ENCODE measurements around the gene LRP2.
A peak's percentile ranks its signal among the peaks of the same experiment; 100 is the strongest.

Gene LRP2

DNA sequence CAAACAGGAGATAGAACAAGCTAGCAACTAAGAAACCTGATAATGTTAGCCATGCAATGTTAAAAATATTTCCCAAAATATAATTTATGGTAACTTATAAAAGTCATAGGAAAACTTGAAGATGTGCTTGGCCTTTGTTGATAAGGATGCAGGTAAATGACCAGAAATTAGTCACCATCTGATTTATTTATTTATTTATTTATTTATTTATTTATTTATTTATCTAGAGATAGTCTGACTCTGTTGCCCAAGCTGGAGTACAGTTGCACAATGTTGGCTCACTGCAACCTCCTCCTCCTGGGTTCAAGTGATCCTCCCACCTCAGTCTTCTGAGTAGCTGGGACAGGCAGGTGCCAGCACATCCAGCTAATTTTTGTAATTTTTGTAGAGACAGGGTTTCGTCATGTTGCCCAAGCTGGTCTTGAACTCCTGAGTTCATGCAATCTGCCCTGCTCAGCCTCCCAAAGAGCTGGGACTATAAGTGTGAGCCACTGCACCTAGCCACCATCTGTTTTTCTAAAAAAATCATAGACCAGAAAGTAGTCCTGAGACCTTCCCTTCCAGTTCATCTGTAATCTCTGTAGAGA lies 183.4 kb downstream of the LRP2 start (continued):
- TF ChIP-seq HIC1 (tag by site-specific recombination; IDR thresholded peaks at IDR 0.05) (no peak), ZNF596 (tag by site-specific recombination; IDR thresholded peaks at IDR 0.05) (no peak), PBX3 (CRISPR knock-in tag; IDR thresholded peaks at IDR 0.05) (no peak), ZNF48 (tag by site-specific recombination; IDR thresholded peaks at IDR 0.05) (no peak), ZNF140 (tag by site-specific recombination; IDR thresholded peaks at IDR 0.05) (peak; percentile 50; the same call in 1 of the 2 replicates), ZBTB1 (tag by site-specific recombination; IDR thresholded peaks at IDR 0.05) (no peak), ZNF114 (tag by site-specific recombination; IDR thresholded peaks at IDR 0.05) (no peak), ZNF18 (tag by site-specific recombination; IDR thresholded peaks at IDR 0.05) (no peak), ZNF426 (tag by site-specific recombination; IDR thresholded peaks at IDR 0.05) (peak; percentile 72), ZNF266 (tag by site-specific recombination; IDR thresholded peaks at IDR 0.05; ENCODE audit: low read depth) (0 out of 2 replicates have a peak, but pooled peaks have one; percentile 19), ZSCAN18 (tag by site-specific recombination; IDR thresholded peaks at IDR 0.05) (no peak), ZNF146 (tag by site-specific recombination; IDR thresholded peaks at IDR 0.05) (no peak), ZEB2 (tag by site-specific recombination; IDR thresholded peaks at IDR 0.05) (no peak), ZNF571 (tag by site-specific recombination; IDR thresholded peaks at IDR 0.05) (no peak), SP2 (tag by site-specific recombination; IDR thresholded peaks at IDR 0.05) (no peak), ZNF707 (tag by site-specific recombination; IDR thresholded peaks at IDR 0.05) (no peak), ZNF558 (tag by site-specific recombination; IDR thresholded peaks at IDR 0.05) (no peak), KLF1 (tag by site-specific recombination; IDR thresholded peaks at IDR 0.05) (no peak), ZSCAN30 (tag by site-specific recombination; IDR thresholded peaks at IDR 0.05) (no peak), GLIS1 (tag by site-specific recombination; IDR thresholded peaks at IDR 0.05) (no peak), ZNF133 (tag by site-specific recombination; IDR thresholded peaks at IDR 0.05) (no peak), ATF2 (tag by site-specific recombination; IDR thresholded peaks at IDR 0.05; ENCODE audit: low read depth) (no peak)
- TF ChIP-seq, protein P1, sequence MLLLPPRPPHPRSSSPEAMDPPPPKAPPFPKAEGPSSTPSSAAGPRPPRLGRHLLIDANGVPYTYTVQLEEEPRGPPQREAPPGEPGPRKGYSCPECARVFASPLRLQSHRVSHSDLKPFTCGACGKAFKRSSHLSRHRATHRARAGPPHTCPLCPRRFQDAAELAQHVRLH (tag by site-specific recombination; IDR thresholded peaks at IDR 0.05), result no peak
- TF ChIP-seq, protein P2, sequence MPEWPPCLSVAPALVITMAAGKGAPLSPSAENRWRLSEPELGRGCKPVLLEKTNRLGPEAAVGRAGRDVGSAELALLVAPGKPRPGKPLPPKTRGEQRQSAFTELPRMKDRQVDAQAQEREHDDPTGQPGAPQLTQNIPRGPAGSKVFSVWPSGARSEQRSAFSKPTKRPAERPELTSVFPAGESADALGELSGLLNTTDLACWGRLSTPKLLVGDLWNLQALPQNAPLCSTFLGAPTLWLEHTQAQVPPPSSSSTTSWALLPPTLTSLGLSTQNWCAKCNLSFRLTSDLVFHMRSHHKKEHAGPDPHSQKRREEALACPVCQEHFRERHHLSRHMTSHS (tag by site-specific recombination; IDR thresholded peaks at IDR 0.05), result no peak
- TF ChIP-seq, protein P3, sequence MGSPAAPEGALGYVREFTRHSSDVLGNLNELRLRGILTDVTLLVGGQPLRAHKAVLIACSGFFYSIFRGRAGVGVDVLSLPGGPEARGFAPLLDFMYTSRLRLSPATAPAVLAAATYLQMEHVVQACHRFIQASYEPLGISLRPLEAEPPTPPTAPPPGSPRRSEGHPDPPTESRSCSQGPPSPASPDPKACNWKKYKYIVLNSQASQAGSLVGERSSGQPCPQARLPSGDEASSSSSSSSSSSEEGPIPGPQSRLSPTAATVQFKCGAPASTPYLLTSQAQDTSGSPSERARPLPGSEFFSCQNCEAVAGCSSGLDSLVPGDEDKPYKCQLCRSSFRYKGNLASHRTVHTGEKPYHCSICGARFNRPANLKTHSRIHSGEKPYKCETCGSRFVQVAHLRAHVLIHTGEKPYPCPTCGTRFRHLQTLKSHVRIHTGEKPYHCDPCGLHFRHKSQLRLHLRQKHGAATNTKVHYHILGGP (tag by site-specific recombination; IDR thresholded peaks at IDR 0.05), result no peak
- TF ChIP-seq, protein P4, sequence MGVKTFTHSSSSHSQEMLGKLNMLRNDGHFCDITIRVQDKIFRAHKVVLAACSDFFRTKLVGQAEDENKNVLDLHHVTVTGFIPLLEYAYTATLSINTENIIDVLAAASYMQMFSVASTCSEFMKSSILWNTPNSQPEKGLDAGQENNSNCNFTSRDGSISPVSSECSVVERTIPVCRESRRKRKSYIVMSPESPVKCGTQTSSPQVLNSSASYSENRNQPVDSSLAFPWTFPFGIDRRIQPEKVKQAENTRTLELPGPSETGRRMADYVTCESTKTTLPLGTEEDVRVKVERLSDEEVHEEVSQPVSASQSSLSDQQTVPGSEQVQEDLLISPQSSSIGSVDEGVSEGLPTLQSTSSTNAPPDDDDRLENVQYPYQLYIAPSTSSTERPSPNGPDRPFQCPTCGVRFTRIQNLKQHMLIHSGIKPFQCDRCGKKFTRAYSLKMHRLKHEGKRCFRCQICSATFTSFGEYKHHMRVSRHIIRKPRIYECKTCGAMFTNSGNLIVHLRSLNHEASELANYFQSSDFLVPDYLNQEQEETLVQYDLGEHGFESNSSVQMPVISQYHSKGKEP (tag by site-specific recombination; IDR thresholded peaks at IDR 0.05), result no peak
- TF ChIP-seq, protein P5, sequence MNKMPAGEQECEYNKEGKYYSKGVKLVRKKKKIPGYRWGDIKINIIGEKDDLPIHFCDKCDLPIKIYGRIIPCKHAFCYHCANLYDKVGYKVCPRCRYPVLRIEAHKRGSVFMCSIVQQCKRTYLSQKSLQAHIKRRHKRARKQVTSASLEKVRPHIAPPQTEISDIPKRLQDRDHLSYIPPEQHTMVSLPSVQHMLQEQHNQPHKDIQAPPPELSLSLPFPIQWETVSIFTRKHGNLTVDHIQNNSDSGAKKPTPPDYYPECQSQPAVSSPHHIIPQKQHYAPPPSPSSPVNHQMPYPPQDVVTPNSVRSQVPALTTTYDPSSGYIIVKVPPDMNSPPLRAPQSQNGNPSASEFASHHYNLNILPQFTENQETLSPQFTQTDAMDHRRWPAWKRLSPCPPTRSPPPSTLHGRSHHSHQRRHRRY (tag by site-specific recombination; IDR thresholded peaks at IDR 0.05), result no peak

Measured in HEK293 (cell line).